Right lobe of liver (tissue), 5 donors: ENCODE results near the gene STK31. TPM values are rescaled to one million over a fixed set of nuclear protein-coding genes. Genes with fewer than 3 reads are reported as not detected.

Experiments used
- total RNA-seq, 6 experiments: library from RNA; depleted of rRNA in 2 of 6; stranded (reverse); fragments of >200 nt in 2 of 6; fragmentation: NEBNext Ultra II Directional in 3 of 6; extraction: Animal tissue kit (Norgen Biotek cat#: 25700) in 3 of 6; gene quantifications; one replicate each; pipeline versions ENCODE4 v1.1.0 to v1.2.4, GENCODE V29; 2016 to 2023
- donor health status: DM: no; HTN: no; CAD: no.
- donor health status: DM: no; HTN: no; CAD: no.
- donor health status: DM: no; HTN: yes; CAD: no.
- donor health status: DM: no; HTN: yes; CAD: no.

STK31 gene
- total RNA-seq, 6 experiments from 2014 or later: 0.13 to 0.62 (median 0.32) TPM; not detected in 1

Other genes with a start within 250 kb of the STK31 start
- under 1 TPM in 5 of 6 experiments, not detected in 1; 0.12 to 0.64 (median 0.19) TPM for gene IGF2BP3, start 239.7 kb upstream of the STK31 start, total RNA-seq
- 10 to 100 TPM; 11.1 to 34.9 (median 24.7) TPM for gene TRA2A, start 178.2 kb upstream of the STK31 start, total RNA-seq
- 1 to 10 TPM; 5.9 to 9.8 (median 6.2) TPM for gene CCDC126, start 112.8 kb upstream of the STK31 start, total RNA-seq
- gene FAM221A, start 30.0 kb upstream of the STK31 start, total RNA-seq: 1 to 10 TPM; 4.0 to 5.8 (median 4.8) TPM